Activated naive CD4-positive, alpha-beta T cell treated with Interleukin-2 at 50 U/mL for 16 hours (primary cell): ENCODE results near the gene PCOLCE2.
A peak's percentile ranks its signal among the peaks of the same experiment; 100 is the strongest.

Experiments
- DNase-seq: peaks from one replicate; pipeline ENCODE4 v3.0.0-alpha.2; 2020

Gene PCOLCE2

DNA sequence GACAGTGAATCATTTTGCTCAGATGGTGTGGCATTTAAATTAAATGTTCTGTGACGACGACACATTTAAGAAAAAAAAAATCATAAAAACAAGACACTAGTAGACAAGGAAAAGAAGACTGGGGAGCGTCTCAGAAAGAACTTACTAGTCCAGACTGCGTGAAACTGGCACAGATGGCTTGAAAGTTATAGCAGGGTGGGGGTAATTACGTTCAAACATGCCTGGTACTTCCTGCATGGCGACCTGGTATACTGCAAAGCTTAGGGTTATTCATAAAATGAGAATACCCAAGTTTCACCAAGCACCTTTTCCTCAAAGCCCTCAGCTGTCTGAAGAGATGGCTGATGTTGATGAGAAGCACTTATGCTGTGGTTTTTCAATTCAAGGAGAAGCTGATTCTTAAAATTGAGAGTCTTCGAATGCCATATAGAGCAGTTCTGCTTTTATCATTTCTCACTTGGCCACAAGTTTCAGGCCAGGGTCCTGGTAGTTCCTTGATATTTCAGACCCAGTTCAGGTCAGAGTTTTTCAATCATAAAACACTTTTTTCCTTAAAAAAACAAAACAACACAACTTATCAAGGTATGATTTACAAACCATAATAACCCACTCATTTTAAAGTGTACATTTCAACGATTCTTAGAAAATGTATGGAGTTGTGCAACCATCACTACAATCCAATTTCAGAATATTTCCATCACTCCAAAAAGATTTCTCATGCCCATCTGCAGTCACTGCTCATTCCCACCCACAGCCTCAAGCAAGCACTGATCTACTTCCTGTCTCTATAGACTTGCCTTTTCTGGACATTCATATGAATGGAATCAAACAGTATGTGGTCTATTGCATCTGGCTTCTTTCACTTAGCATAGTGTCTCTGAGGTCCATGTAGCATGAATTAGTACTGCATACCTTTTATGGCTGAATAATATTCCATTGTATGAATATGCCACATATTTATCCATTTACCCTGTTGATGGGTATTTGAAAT is 24.7 kb downstream of the PCOLCE2 start:
- no peak for DNase-seq

GRCh38 chr3:142863010-142863817 is 25.7 kb downstream of the PCOLCE2 start:
- DNase-seq = no peak

- DNase-seq = no peak
These were observed 27.0 kb downstream of the PCOLCE2 start for GRCh38 chr3:142861926-142862325.

DNA sequence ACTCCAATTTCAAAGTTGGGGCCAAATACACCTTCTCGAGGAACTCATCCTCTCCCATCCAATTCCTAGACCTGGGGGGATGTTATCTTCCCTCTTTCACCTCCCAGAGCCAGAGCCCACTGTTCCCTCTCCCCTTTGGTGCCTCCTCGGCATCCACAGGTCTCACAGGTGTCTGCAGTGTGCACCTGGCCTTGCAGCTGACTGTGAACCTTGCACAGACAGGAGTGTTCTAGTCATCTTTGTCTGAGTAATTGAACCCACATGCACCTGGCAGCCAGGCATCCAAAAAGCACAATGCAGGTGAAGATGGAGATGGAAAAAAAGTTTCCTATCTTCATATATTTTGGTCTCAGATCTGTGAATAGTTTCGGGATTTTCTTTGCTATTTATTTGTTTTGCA is 30.8 kb downstream of the PCOLCE2 start:
- no peak for DNase-seq

DNA sequence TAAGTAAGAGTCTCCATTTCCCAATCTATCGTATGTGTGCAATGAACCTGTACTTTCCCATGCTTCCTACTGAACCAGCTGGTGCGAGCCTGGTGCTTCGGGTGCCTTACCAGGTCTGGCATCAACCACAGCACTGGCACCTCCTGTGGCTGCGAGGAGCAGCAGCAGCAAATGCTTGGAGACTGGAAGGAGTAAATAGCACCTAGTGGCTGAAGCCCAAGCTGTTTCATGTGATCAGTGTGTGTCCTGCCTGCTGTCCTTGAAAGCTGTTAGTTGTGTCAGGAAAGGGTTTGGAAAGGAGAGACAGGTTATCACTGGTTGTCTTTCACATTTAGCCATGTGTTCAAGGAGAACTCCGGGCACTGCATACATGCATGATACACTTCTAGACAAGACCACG is 31.8 kb downstream of the PCOLCE2 start:
- no peak for DNase-seq

- DNase-seq = no peak
These were observed 35.4 kb downstream of the PCOLCE2 start for GRCh38 chr3:142853270-142854168.

DNA sequence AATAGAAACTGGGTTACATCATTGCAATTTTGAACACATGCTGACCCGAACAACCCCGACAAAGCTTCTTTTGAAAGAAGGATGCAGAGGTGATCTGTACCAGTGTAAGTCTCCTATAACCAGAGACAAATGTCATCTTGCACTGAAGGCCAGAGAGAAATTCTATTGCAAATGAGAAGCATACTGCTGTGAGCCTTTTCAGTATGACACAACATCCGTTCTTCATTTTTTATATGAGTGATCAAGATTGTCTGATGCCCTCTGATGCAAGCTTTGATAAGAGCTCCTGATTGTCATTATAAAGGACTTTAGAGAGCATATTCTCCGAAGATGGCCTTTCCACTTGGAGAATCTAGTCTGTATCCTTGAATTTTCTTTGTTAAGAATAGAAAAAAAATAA is 36.9 kb downstream of the PCOLCE2 start:
- DNase-seq = no peak

- no peak for DNase-seq
These were observed 38.4 kb downstream of the PCOLCE2 start for GRCh38 chr3:142850395-142851023.

GRCh38 chr3:142849148-142849547 is 39.7 kb downstream of the PCOLCE2 start:
- no peak for DNase-seq

GRCh38 chr3:142846779-142847577 is 41.9 kb downstream of the PCOLCE2 start:
- DNase-seq = no peak

GRCh38 chr3:142844339-142844977 is 44.4 kb downstream of the PCOLCE2 start:
- DNase-seq = no peak

GRCh38 chr3:142839831-142840230 is 49.1 kb downstream of the PCOLCE2 start:
- no peak for DNase-seq

DNA sequence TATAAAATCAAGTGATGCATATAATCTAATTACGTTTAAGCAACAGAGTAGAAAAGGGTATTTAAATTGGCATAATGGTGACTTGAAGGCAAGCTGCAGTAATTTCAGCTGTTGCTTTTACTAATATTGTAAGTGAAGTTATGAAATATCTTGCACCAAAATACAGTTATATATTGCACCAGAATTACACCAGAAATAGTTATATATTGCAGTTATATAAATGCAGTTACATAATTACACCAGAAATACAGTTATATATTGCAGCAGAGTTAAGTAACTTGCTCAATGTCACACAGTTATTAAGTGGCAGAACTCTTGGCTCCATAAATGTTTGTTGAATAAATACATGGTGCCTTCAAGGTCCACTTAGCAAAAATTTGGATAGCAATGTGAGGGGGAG is 51.4 kb downstream of the PCOLCE2 start:
- no peak for DNase-seq

GRCh38 chr3:142828703-142829305 is 60.1 kb downstream of the PCOLCE2 start:
- peak; percentile 64 for DNase-seq

- no peak for DNase-seq
These were observed 69.7 kb downstream of the PCOLCE2 start for GRCh38 chr3:142819179-142819578.

DNA sequence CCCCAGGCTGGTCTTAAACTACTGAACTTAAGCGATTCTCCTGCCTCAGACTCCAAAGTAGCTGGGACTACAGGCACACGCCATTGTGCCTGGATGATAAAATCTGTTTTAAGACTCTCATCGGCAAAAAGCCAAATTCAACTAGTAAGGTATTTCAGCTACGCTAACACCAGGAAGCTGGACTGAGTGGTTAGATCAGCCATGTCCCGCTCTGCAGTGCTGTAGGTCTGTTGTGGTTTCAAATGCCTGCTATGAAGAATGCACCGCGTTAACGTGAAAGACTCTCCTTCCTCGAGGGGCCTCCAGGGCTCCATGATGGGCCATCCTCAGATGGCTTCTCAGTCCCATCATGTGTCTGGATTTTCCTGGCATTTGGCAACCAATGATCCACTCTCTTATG is 70.2 kb downstream of the PCOLCE2 start:
- DNase-seq = no peak

- no peak for DNase-seq
These were observed 71.0 kb downstream of the PCOLCE2 start for GRCh38 chr3:142817897-142818296.

DNA sequence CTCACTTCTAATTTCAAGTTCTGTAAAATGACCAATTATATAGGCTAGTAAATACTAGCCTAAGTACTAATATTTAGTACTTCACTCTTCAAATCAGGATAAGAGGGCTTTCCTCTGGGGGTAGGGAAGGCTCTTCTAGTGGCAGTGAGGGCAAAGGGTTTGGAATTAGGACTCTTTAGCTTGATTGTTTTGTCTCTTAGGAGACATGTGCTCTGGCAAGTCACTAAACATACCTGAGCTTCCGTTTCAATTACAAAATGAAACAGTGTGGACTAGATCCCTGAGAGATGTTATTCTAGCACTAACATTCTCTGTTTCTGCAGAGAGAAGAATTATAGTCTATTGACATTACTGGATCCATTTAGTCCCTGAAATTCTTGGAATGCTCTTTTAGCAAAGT is 71.5 kb downstream of the PCOLCE2 start:
- no peak for DNase-seq

DNA sequence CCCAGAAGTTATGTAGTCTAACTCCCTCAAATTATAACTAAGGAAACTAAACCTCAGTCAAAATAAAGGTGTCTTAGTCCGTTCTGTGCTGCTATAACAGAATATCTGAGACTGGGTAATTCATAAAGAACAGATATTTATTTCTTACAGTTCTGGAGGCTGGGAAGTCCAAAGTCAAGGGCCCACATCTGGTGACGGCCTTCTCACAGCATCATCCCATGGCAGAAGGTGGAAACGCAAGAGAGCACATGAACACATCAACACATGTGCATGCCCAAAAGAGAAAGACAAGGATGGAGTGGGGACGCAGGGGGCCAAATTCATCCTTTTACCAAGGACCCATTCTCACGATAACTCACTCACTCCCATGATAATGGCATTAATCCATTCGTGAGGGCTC is 73.1 kb downstream of the PCOLCE2 start:
- no peak for DNase-seq

GRCh38 chr3:142809259-142809658 is 79.6 kb downstream of the PCOLCE2 start:
- no peak for DNase-seq
